Stimulated activated CD8-positive, alpha-beta memory T cell treated with anti-CD3 and anti-CD28 coated beads, Interleukin-7, amount 100 ng/mL, for 48 hours (primary cell): ENCODE data around the gene SMURF1.

Source experiments
- DNase-seq, 2 donors: peaks; one replicate each; pipeline ENCODE4 v3.0.0-alpha.2; 2020; ENCODE audit warnings: low read depth in 1 of 2; ENCODE audit errors: extremely low read depth in 1 of 2

SMURF1 gene

DNA sequence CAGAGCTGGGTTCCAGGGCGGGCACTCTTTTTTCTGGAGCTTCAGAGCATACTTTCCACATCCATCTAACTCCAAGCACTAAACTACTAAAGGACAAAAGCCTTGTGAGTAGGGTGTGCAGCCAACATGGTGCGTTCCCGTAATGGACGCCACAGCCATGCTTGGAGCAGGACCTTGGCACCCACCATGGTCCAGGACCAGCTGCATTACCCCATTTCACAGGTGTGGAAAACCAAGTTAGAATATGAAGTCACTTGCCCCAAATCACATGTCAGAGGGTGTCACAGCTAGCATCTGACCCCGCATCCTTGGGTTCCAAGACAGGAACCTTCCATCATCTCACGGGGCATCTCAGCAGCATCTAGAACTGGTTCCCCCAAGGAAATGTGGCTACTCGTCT, 112.4 kb downstream of the SMURF1 start:
- no peak for DNase-seq

GRCh38 chr7:99030951-99031350, 113.0 kb downstream of the SMURF1 start:
- no peak for DNase-seq

GRCh38 chr7:99030457-99030856, 113.5 kb downstream of the SMURF1 start:
- DNase-seq: no peak

DNA sequence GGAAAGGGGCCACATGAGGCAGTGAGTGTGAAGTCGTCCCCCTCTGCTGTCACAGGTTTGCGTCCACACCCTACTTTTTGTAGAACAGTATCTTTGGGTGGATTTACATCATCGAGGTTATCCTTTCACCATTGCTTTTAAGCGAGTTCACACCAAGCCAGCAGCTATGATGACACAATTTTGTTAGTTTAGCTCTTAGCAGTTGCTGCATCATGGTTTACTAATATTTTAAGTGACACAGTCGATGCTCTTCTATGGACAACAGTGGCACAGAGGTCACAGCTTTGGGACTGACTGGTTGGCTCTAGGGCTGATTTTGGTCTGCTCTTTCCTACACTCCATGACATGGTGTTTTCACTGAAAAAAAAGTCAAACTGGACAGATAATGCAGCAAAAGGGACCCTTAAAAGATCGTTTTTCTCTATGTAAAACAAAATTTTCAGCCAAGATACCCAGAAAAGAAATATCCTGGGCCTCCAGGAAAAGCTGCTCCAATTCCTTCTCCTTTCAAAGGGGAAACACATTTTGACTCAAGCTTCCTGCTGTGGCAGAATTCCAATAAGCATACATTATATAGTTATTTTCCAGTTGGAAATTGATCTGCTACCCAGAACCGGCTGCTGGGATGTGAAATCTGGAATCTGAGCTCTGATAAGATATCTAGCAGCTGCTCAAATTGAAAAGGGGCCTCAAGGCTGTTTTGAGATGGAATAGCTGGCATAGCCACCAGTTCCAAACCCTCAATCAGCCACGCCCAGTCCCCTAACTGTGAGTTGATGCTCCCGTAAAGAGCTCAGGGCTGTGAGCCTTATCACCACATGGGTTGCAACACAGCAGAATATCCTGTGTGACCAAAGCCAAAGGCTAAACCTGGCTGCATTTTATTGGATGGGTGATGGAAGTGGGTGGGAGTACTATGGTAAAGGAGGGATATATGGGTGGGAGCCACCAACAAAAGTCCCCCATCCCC, 114.2 kb downstream of the SMURF1 start:
- DNase-seq: no peak

DNA sequence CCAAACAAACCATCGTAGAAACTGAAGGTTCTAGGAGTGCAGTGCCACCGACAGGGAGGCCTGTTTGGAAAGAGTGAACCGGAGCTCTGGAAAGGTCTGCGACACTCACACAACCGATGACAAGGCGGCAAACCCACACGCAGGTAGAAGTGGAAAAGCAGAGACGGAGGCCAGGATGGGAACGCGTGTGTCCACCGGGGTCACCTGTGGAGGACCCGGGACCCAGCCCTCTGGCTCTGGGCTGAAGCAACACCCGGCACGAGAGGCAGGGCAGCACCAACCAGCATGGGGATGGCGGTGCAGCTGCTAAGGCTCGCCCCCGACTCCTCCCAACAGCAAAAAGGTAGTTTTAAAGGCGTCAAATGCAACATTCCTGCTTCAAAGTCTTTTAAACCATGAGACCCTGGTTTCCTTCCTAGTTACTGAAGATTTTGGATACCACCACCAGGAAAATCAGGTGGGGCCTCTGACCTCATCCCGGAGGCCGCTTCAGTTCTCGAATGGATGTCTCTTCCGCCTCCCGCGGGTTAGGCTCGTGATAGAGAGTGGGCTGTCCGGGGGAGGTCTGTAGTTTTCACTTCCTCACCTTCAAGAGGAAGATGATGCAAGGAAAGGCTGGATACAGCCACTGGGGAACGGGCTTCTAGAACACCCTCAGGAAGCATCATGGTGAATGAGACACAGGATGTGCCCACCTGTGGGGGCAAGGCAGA, 115.5 kb downstream of the SMURF1 start:
- no peak for DNase-seq

- no peak for DNase-seq
These were observed 116.1 kb downstream of the SMURF1 start for GRCh38 chr7:99027841-99028240.

- no peak for DNase-seq
These were observed 116.7 kb downstream of the SMURF1 start for GRCh38 chr7:99027241-99027640.

DNA sequence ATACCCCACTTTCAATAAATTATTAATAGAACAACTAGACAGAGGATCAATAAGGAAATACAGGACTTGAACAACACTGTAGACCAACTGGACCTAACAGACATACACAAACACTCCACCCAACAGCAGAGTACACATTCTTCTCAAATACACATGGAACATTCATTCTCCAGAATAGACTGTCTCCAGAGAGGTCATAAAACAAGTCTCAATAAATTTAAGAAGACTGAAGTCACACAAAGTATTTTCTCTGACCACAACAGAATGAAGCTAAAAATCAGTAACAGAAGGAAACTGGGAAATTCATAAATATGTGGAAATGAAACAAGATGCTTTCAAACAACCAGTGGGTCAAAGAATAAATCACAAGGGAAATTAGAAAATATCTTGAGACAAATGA, 119.8 kb downstream of the SMURF1 start:
- DNase-seq: no peak

DNA sequence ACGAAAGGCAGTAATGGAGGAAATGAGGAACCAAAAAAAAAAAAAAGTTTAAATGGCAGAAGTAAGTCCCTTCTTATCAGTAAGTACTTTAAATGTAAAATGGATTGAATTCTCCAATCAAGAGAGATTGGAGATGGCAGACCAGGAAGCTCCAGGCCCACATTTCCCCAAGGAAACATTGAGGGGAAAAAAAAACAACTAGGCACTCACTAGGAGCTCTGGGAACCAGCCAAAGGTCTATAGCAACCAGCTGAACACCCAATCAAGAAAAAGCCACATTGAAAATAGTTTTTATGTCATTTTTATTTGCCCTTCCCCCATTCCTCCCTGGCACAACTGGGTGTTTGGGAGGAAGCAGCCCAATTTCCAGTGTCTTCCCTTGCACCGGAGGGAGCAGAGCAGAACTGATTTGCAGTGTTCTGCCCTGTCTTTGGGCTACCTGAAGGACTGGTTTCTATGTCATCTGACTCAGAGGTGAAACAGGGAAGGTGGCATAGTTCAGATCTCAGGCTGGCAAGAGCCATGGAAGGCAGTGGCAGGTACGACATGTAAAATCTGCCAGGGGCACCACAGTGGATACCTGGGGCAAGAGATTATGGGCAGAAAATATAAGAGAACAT, 121.9 kb downstream of the SMURF1 start:
- DNase-seq: no peak

GRCh38 chr7:99020413-99020715, 123.5 kb downstream of the SMURF1 start:
- no peak for DNase-seq

DNA sequence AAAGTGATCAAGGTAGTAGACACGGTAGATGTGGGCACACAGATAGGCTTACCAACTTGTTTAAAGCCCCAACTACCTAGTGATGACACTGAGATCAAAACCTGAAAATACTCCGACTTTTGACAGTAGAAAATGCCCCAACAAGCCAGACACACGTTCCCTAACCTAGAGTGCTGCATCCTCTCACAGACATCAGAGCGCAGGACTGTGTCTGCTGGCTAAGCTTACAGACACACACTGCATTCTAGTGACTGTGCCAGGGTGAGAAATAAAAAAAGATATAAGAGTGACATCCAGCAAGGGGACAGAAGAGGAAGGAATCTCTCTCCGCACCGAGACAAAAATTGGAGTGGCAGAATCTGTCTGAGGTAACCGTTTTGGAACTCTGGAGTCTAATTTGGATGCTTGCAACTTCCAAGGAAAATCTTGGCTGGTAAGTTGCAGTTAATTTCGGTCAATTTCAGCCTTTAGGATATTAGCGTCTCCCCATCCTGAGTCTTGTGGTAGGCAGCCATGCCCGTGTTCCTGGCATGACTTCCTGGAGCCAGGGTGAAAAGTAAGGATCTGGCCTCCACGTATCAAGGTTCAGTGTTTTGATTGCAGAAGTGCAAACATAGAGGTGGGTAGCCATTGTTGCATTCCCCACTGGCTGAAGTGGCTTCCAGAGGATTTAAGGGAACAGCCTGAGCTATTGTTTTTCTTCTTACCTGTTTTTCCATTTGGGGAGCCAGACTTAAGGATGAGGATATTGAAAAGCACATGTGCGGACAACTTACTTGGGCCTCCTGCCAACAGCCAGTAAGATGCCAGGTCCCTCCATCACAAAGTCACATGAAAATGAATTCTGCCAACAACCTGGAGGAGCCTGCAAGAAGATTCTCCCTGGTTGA, 124.1 kb downstream of the SMURF1 start:
- no peak for DNase-seq

DNA sequence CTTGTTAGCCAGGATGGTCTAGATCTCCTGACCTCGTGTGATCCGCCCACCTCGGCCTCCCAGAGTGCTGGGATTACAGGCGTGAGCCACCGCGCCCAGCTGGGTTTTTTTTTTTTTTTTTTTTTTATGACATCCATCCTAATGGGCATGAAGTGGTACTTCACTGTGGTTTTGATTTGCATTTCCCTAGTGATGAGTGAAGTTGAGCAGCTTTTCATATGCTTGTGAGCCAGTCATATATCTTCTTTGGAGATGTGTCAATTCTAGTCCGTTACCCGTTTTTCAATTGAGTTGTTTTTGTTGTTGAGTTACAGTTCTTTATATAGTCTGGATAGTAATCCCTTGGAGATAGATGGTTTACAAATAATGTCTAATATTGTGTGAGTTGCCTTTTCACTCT, 127.7 kb downstream of the SMURF1 start:
- DNase-seq: no peak

DNA sequence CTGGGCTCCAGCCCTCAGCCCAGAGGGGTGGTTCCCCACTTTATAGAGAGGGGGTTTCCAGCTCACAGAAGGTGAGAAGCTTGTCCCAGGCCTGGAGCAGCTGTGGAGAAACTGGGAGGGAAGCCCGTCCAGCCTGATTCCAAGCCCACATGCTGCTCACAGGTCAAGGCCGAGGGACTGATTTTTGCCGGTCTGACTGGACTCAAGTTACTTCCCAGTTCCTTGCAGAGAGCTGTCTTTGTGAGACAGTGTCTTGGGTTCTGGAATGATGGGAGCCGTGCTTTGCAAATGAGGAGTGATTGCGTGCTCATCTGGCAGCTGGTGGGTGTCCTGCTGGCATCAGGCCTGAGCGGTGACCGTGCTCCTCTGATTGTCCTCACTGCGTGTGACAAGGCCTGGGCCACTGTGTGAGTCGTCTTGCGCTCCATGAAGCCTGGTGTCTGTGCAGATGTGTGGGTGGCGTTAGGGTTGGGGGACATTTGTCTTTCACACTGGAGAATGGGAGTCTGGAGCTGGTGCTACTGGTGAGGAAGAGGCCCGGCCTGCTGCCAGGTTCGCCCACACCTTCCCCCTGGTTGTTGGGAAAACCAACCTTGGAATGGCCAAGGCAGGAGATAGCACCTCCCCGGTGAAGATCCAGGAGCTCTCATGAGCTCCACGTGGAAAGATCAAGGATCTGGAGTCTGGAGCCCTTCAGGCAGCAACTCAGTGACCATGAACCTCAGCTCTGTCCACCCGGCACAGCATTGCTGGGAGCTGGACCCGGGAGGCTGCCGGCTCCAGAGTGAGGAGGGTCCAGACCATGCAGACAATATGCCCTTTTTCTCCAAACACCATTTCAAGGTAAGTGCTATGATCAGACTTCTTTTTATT, 129.6 kb downstream of the SMURF1 start:
- no peak for DNase-seq

DNA sequence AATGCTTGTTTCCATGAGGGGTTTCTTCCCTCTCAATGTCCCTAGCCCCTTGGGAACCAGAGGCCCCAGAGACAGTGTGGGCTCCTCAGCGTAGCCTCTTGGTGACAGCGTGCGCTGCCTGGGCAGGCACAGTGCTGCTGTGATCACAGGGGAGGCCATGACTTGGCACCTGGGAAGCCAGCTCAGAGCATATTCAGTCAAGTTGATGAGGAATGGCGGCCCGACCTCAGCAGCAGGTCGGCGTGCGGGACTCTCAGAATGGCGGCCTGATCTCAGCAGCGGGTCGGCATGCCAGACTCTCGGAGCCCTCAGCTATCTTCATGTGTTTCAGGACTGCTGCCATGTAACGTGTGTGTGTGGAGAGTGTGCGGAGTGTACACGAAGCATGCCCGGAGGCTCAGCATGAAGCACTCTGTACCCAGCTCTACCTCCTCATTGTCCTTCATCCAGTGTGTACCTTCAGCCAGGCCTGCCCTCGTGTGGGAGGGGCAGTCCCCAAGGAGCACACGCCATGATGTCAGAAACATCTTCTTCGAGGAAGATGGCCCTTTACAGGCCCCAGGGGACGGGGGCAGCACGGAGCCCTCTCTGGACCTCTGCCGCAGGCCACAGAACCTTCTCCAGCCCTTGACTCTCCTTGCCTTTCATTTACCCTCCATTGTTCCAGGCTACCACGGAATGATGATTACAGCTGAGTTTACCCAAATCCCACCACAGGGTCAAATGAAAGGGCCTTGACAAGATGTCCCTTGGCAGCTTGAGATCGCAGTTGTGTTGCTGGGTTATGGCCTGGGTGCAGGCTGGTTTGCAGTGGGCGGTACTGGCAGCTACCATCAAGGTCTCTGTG, 130.4 kb downstream of the SMURF1 start:
- DNase-seq: no peak

DNA sequence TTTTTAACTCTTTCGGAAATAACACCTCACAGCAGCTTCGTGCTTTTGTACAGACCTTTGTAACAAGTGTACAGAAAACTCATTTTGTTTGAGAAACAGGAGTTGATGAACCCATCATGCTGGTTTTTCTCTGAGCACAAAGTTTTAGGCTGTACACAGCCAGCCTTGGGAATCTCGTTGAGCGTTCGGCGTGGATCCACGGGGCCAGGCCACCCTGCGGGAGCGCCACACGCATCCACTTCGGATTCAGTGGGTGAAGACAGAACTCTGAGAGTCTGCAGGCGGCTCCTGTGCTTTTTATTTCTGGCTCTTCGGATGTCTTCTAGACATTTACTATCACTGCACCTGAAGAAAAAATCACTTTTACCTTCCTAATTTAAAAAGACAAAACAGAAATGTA, 131.2 kb downstream of the SMURF1 start:
- DNase-seq: no peak

- DNase-seq: no peak
These were observed 132.1 kb downstream of the SMURF1 start for GRCh38 chr7:99011706-99012404.

DNA sequence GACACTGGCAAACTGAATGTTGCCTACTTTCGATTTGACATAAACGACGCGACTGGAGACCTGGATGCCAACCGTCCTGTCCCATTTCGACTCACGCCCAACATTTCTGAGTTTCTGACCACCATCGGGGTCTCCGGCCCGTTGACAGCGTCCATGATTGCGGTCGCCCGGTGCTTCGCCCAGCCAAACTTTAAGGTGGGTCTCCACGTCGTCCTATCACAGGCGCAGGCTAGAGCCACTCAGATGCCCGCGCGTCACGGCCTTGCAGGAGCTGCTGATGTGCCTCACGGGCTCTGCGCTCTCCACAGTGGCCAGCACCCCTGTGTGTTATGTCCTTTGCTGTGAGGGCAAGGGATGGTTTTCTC, 132.6 kb downstream of the SMURF1 start:
- no peak for DNase-seq

DNA sequence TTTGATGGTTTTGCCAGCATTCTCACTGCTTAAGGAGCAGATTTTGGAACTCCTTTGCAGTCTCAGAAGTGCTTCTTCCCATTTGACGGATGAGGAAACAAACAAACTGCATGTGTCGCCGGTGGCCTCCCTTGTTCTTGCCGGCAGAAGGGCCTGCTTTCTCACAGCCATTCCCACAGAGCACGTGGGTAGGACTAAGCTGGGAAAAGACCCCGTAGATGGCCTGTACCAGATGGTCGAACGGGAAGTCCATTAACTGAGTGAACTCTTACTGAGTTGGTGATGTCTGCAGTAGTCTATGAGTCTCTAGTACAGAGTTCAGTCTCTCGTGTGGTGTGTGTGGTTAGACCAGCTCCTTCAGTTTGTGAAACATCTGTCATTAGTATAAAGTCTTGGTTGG, 133.6 kb downstream of the SMURF1 start:
- DNase-seq: no peak
